ENCODE results near the gene NOP56.
A peak's percentile ranks its signal among the peaks of the same experiment; 100 is the strongest.

DNA sequence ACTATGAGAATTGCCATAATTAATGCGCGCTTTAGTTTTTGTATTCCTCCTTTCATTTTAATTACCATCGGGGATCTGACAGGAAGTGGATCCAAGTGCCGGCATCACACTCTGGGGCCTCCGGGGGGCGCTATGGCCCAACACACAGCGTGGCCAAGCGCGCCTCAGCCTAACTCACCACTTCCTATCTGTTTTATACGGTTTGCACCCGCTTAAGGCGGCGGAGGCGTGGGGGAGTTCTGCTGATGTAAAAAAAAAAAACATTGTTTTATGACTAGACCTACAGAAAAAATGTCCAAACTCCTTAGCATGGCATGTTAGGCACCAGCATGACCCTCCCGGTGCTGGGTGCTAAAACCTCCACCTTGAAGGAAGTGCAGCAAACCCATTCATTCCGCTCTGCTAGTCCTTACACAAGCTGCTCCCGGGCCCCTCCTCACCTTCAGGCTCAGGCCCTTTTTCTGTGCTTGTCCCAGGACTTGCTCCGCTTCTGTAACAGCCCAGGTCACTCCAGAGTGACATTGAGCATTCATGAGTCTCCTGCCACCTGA is 35.7 kb downstream of the NOP56 start:
- TF ChIP-seq EP300 (IDR thresholded peaks at IDR 0.05) (no peak), POLR2A (IDR thresholded peaks at IDR 0.05) (no peak), POLR2AphosphoS5 (IDR thresholded peaks at IDR 0.05) (no peak)
- TF ChIP-seq, protein P1, sequence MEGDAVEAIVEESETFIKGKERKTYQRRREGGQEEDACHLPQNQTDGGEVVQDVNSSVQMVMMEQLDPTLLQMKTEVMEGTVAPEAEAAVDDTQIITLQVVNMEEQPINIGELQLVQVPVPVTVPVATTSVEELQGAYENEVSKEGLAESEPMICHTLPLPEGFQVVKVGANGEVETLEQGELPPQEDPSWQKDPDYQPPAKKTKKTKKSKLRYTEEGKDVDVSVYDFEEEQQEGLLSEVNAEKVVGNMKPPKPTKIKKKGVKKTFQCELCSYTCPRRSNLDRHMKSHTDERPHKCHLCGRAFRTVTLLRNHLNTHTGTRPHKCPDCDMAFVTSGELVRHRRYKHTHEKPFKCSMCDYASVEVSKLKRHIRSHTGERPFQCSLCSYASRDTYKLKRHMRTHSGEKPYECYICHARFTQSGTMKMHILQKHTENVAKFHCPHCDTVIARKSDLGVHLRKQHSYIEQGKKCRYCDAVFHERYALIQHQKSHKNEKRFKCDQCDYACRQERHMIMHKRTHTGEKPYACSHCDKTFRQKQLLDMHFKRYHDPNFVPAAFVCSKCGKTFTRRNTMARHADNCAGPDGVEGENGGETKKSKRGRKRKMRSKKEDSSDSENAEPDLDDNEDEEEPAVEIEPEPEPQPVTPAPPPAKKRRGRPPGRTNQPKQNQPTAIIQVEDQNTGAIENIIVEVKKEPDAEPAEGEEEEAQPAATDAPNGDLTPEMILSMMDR (IDR thresholded peaks at IDR 0.05), result peak in 2 of 4 experiments; percentile 37 to 56
